IMR-90 (cell line): ENCODE measurements around the gene KRTAP10-9. TPM values are rescaled to one million over a fixed set of nuclear protein-coding genes. Genes with fewer than 3 reads are reported as not detected.
"Not testable (repeated sequence)": the region's sequence is repeated elsewhere in the genome, so short reads cannot be mapped to it uniquely, and the experiment has no call there.

Experiments
- ATAC-seq: fragments of 200-7000 bp; cut with Tn5 transposase; 2 replicates; pipeline ENCODE4 v1.9.1; 2020; ENCODE audit warnings: low read depth, mild to moderate bottlenecking, moderate library complexity
- BruUV-seq: library from RNA; stranded (reverse); fragments of 400-500 nt; replicated peaks from 2 replicates; lab custom pipeline; 2021; lab: Mats Ljungman, UMichigan
- CTCF ChIA-PET: fragments of 300-600 bp; formaldehyde crosslinking; extraction: SDS; loops from one replicate; lab custom pipeline; 2021; ENCODE audit warnings: antibody characterized with exemption; lab: Yijun Ruan, JAX
- POLR2A ChIA-PET: fragments of 300-600 bp; sonication (Branson Sonifier 250); formaldehyde crosslinking; loops from one replicate; lab custom pipeline; 2022; ENCODE audit warnings: antibody characterized with exemption; ENCODE audit not compliant: unreplicated experiment; lab: Charles Lee
- DNase-seq: peaks from one replicate; pipeline ENCODE4 v3.0.0; 2013
- H2AFZ ChIP-seq: replicated peaks from 2 replicates; pipeline ENCODE3; 2013; ENCODE audit warnings: low read length, mild to moderate bottlenecking; ENCODE audit not compliant: poor library complexity
- H2AK5ac ChIP-seq: 2 replicates; pipeline ENCODE4 v1.6.1; 2013; ENCODE audit warnings: low read depth, low read length, inconsistent platforms
- H2AK9ac ChIP-seq: replicated peaks from 2 replicates; pipeline ENCODE3; 2013; ENCODE audit warnings: mild to moderate bottlenecking, low read depth, low read length, moderate library complexity; ENCODE audit not compliant: poor library complexity
- H2BK120ac ChIP-seq: 2 replicates; pipeline ENCODE4 v1.6.1; 2013; ENCODE audit warnings: low read depth, low read length, inconsistent platforms
- H2BK15ac ChIP-seq: 3 replicates; pipeline ENCODE4 v1.6.1; 2013; ENCODE audit warnings: low read depth, low read length, inconsistent platforms
- H2BK20ac ChIP-seq: 2 replicates; pipeline ENCODE4 v1.6.1; 2013; ENCODE audit warnings: low read depth, mild to moderate bottlenecking, inconsistent platforms, low read length, moderate library complexity
- H2BK5ac ChIP-seq: 2 replicates; pipeline ENCODE4 v1.6.1; 2013; ENCODE audit warnings: mild to moderate bottlenecking, low read depth, low read length, inconsistent platforms; ENCODE audit not compliant: poor library complexity, severe bottlenecking
- H3K14ac ChIP-seq: replicated peaks from 2 replicates; pipeline ENCODE4 v1.6.1; 2013; ENCODE audit warnings: low read depth, low read length, inconsistent platforms
- H3K18ac ChIP-seq: 2 replicates; pipeline ENCODE4 v1.6.1; 2013; ENCODE audit warnings: low read depth, low read length, control low read depth
- H3K23ac ChIP-seq: 2 replicates; pipeline ENCODE4 v1.6.1; 2013; ENCODE audit warnings: low read depth, low read length, inconsistent platforms
- H3K27ac ChIP-seq: 2 replicates; pipeline ENCODE4 v1.5.1; 2013; ENCODE audit warnings: mild to moderate bottlenecking, control low read depth, low read length; ENCODE audit not compliant: insufficient read depth
- H3K27me3 ChIP-seq: 2 replicates; pipeline ENCODE4 v1.6.1; 2013; ENCODE audit warnings: low read length; ENCODE audit not compliant: control insufficient read depth, insufficient read depth
- H3K36me3 ChIP-seq: 2 replicates; pipeline ENCODE4 v1.6.1; 2013; ENCODE audit warnings: low read length, mixed read lengths; ENCODE audit not compliant: control insufficient read depth, insufficient read depth
- H3K4ac ChIP-seq: 2 replicates; pipeline ENCODE4 v1.6.1; 2013; ENCODE audit warnings: low read depth, low read length, inconsistent platforms
- H3K4me1 ChIP-seq: 2 replicates; pipeline ENCODE4 v1.6.1; 2013; ENCODE audit warnings: low read length, mixed read lengths; ENCODE audit not compliant: control insufficient read depth, insufficient read depth
- H3K4me2 ChIP-seq: 2 replicates; pipeline ENCODE4 v1.6.1; 2013; ENCODE audit warnings: low read depth, mild to moderate bottlenecking, control low read depth, low read length, moderate library complexity
- H3K4me3 ChIP-seq: 2 replicates; pipeline ENCODE4 v1.5.1; 2013; ENCODE audit warnings: low read depth, mild to moderate bottlenecking, control low read depth, low read length, moderate library complexity; ENCODE audit not compliant: insufficient read depth
- H3K56ac ChIP-seq: 2 replicates; pipeline ENCODE4 v1.6.1; 2013; ENCODE audit warnings: low read length, inconsistent platforms; ENCODE audit not compliant: insufficient read depth; ENCODE audit errors: extremely low read depth
- H3K79me1 ChIP-seq, 2 experiments: 2 replicates each; pipeline ENCODE4 v1.6.1; 2013; ENCODE audit warnings: low read length in 2 of 2, inconsistent platforms in 1 of 2, low read depth in 1 of 2
- H3K9ac ChIP-seq: 2 replicates; pipeline ENCODE4 v1.6.1; 2013; ENCODE audit warnings: low read depth, low read length, control low read depth
- H3K9me1 ChIP-seq: 2 replicates; pipeline ENCODE4 v1.6.1; 2013; ENCODE audit warnings: low read length, inconsistent platforms; ENCODE audit not compliant: insufficient read depth
- H3K9me3 ChIP-seq: 2 replicates; pipeline ENCODE4 v1.6.1; 2013; ENCODE audit warnings: low read length; ENCODE audit not compliant: control insufficient read depth, insufficient read depth
- H4K20me1 ChIP-seq: 2 replicates; pipeline ENCODE4 v1.6.1; 2013; ENCODE audit warnings: low read length, inconsistent platforms; ENCODE audit not compliant: insufficient read depth
- H4K5ac ChIP-seq: 2 replicates; pipeline ENCODE4 v1.6.1; 2013; ENCODE audit warnings: mild to moderate bottlenecking, low read depth, low read length, control low read depth
- H4K8ac ChIP-seq, 2 experiments: 2 replicates each; pipeline ENCODE4 v1.6.1; 2013; ENCODE audit warnings: low read depth in 2 of 2, low read length in 2 of 2, control low read depth in 1 of 2, inconsistent platforms in 1 of 2
- H4K91ac ChIP-seq: 2 replicates; pipeline ENCODE4 v1.6.1; 2013; ENCODE audit warnings: low read depth, low read length, inconsistent platforms; ENCODE audit not compliant: insufficient read depth
- CEBPB ChIP-seq: IDR thresholded peaks from 2 replicates; pipeline ENCODE4 v1.6.1; 2012; ENCODE audit warnings: low read depth, low read length, improper control_type of control experiment
- MAFK ChIP-seq: IDR thresholded peaks from 2 replicates; pipeline ENCODE4 v1.6.1; 2012; ENCODE audit warnings: low read depth, low read length, improper control_type of control experiment
- MAZ ChIP-seq: IDR thresholded peaks from 2 replicates; pipeline ENCODE4 v1.6.1; 2012; ENCODE audit warnings: low read depth, mild to moderate bottlenecking, low read length, improper control_type of control experiment, moderate library complexity, borderline replicate concordance
- MXI1 ChIP-seq: IDR thresholded peaks from 2 replicates; pipeline ENCODE4 v1.6.1; 2012; ENCODE audit warnings: low read depth, mild to moderate bottlenecking, low read length, moderate library complexity, borderline replicate concordance
- RAD21 ChIP-seq: IDR thresholded peaks from 2 replicates; pipeline ENCODE4 v1.6.1; 2012; ENCODE audit warnings: low read length, improper control_type of control experiment
- RCOR1 ChIP-seq: IDR thresholded peaks from 2 replicates; pipeline ENCODE4 v1.6.1; 2012; ENCODE audit warnings: mild to moderate bottlenecking, low read length, improper control_type of control experiment; ENCODE audit not compliant: insufficient replicate concordance
- RFX5 ChIP-seq: IDR thresholded peaks from 2 replicates; pipeline ENCODE4 v1.8.0; 2012; ENCODE audit warnings: low read depth, mild to moderate bottlenecking, low read length, moderate library complexity
- WGBS, 2 experiments: methylation state at CpG; one replicate each; pipeline versions ENCODE4 v1.1.5 to v1.1.7; 2013; ENCODE audit warnings: missing lambda C conversion rate in 2 of 2; ENCODE audit not compliant: insufficient read length in 1 of 2; ENCODE audit errors: extremely low coverage in 2 of 2; 5-methylcytosine and 5-hydroxymethylcytosine counted together
- dilution Hi-C: fragments of 300-500 bp; cut with HindIII; formaldehyde crosslinking; loops from one replicate; pipeline ENCODE4 v1.14.3; 2018; ENCODE audit warnings: low sequenced_read_pairs; ENCODE audit not compliant: unreplicated experiment
- in situ Hi-C: fragments of 300-500 bp; cut with MboI; formaldehyde crosslinking; loops from 3 replicates; pipeline ENCODE4 v1.14.3; 2019; ENCODE audit warnings: low sequenced_read_pairs, inconsistent platforms, mixed read lengths
- intact Hi-C: fragments of 100-400 bp; cut with micrococcal nuclease; formaldehyde crosslinking; loops from 2 replicates; pipeline ENCODE4 v1.10.0; 2022
- polyA plus RNA-seq, 3 experiments: library from polyadenylated mRNA; depleted of rRNA; stranded (reverse); fragments of >200 nt; gene quantifications; 2 replicates each; pipeline ENCODE4 v1.2.3, GENCODE V29; 2012; ENCODE audit warnings: low replicate concordance in 1 of 3
- total RNA-seq: library from RNA; depleted of rRNA; stranded (reverse); fragments of >200 nt; gene quantifications from 2 replicates; pipeline ENCODE4 v1.2.3, GENCODE V29; 2012

The KRTAP10-9 gene
- total and polyA plus RNA-seq, 2 of the 4 experiments (the other 2 are of a cell fraction), result not detected

GRCh38 chr21:44637018-44637850, 10.3 kb downstream of the KRTAP10-9 start, which contains the start of gene KRTAP10-10:
KRTAP10-10 (plus strand) TSS chr21:44637356; CDS start chr21:44637418, 62 bp downstream.
- Histone ChIP-seq H3K9ac (no peak within 1 kb of the TSS), H3K9me3 (0 out of 2 replicates have a peak, but pooled peaks cover 5% of the 10 kb centered on the region), H3K18ac (no peak within 1 kb of the TSS), H2BK15ac (no peak within 1 kb of the TSS), H3K27ac (no peak within 1 kb of the TSS), H3K4me1 (no peaks in the 10 kb centered on the region), H3K4ac (no peak within 1 kb of the TSS), H3K4me3 (no peak within 1 kb of the TSS), H3K36me3 (no peaks in the 10 kb centered on the region), H2AK5ac (no peak within 1 kb of the TSS), H3K14ac (no peak within 1 kb of the TSS), H3K27me3 (no peaks in the 10 kb centered on the region; the same call in 1 of the 2 replicates), H3K4me2 (no peak within 1 kb of the TSS), H3K56ac (no peak within 1 kb of the TSS), H2BK120ac (no peak within 1 kb of the TSS), H2BK5ac (no peak within 1 kb of the TSS), H3K23ac (no peak within 1 kb of the TSS), H2AFZ (peak within 1 kb of the TSS; percentile 32), H3K79me1 (no peaks in the 10 kb centered on the region), H4K8ac (no peak within 1 kb of the TSS), H4K20me1 (no peaks in the 10 kb centered on the region), H2BK20ac (no peak within 1 kb of the TSS), H2AK9ac (no peak within 1 kb of the TSS), H3K9me1 (no peaks in the 10 kb centered on the region), H4K5ac (no peak within 1 kb of the TSS), H4K91ac (no peak within 1 kb of the TSS)
- intact Hi-C loops, result no loop called here
- ChIA-PET POLR2A (no interaction called here), CTCF (no interaction called here)
- BruUV-seq, result no TSS peak
- DNase-seq (no peak), ATAC-seq (no peak)
- dilution Hi-C loops, result no loop called here
- WGBS, 2 experiments, result 30% methylated on average over 2 of the region's 21 CpGs; no CpG with 5 or more reads in 1 of the 2 experiments
- in situ Hi-C loops, result no loop called here
- TF ChIP-seq MXI1 (no peak), RFX5 (no peak), CEBPB (no peak), MAFK (no peak), RCOR1 (no peak), RAD21 (no peak), MAZ (no peak)

GRCh38 chr21:44637851-44638348, 11.0 kb downstream of the KRTAP10-9 start:
- H4K5ac ChIP-seq, BruUV-seq, H3K4ac ChIP-seq, H2AK5ac ChIP-seq, H3K27ac ChIP-seq, H3K36me3 ChIP-seq, H3K4me1 ChIP-seq, H3K9me3 ChIP-seq, H3K23ac ChIP-seq, H3K56ac ChIP-seq, H2BK15ac ChIP-seq, H3K27me3 ChIP-seq, intact Hi-C loops, H2AK9ac ChIP-seq, in situ Hi-C loops, H3K18ac ChIP-seq, H3K4me2 ChIP-seq, H4K8ac ChIP-seq, H2BK20ac ChIP-seq, H2AFZ ChIP-seq, H4K20me1 ChIP-seq, H3K14ac ChIP-seq, dilution Hi-C loops, H3K4me3 ChIP-seq, H2BK120ac ChIP-seq, DNase-seq, POLR2A ChIA-PET, CTCF ChIA-PET, ATAC-seq, H2BK5ac ChIP-seq, H3K9ac ChIP-seq, H3K9me1 ChIP-seq, H4K91ac ChIP-seq, H3K79me1 ChIP-seq: not testable (repeated sequence)
- 54% methylated on average over 2 of the region's 12 CpGs; no CpG with 5 or more reads in 1 of the 2 experiments for WGBS, 2 experiments
